Fibroblast of skin of abdomen (primary cell): ENCODE measurements around the gene MEOX2.

ENCODE experiments used
- DNase-seq: peaks from one replicate; pipeline ENCODE4 v3.0.0-alpha.2; 2013

The MEOX2 gene

GRCh38 chr7:15610503-15610902 lies 76.0 kb downstream of the MEOX2 start:
- DNase-seq, result no peak

- no peak for DNase-seq
These were observed 77.2 kb downstream of the MEOX2 start for GRCh38 chr7:15609287-15609686.

DNA sequence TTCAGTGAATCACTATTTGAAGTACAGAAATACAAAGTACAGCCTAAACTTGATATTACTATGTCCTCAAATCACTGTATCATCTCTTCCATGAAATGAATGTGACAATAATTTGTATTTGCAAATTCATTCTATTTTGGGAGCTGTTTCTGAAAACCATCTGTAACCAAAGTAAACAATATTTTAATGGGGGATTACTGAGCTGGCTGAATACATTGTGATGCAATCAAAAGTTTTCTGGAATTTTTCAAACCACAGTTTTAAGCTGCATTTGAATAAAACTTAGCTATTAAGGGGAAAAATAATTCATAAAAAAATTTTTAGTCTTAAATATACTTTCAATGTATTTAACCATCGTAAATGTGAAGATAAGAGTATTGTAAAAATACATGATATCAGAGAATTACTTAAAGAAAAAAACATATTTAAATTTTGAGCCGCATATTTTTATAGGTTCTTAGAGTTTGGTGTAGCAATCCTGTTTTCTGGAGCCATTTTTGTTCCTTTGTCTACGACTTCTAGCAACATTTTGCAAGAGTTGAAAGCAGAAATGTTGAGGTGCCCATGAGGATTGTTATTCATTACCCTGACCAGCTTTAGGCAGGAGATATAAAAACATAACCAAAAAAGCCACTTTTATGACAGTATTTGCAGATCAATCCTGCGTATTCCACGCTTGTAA lies 78.8 kb downstream of the MEOX2 start:
- no peak for DNase-seq

DNA sequence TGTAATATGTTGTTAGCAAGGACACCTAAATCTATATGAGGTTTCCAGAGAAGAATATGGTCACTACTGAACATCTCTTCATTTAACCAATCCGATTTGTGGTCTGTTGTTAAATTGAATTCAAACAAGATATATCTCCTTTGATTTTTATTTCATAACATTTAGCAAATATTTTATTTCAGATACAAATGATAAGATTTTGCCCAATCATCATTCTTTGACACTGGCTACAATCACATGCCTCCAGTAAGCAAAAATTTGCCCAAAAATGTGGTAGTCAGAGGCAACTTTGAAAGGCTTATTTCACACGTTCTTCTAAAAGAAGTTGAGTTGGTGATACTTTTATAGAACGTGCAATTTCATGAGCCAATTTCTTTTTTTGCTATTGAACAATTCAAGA lies 79.9 kb downstream of the MEOX2 start:
- DNase-seq, result no peak

GRCh38 chr7:15604166-15604565 lies 82.3 kb downstream of the MEOX2 start:
- no peak for DNase-seq

DNA sequence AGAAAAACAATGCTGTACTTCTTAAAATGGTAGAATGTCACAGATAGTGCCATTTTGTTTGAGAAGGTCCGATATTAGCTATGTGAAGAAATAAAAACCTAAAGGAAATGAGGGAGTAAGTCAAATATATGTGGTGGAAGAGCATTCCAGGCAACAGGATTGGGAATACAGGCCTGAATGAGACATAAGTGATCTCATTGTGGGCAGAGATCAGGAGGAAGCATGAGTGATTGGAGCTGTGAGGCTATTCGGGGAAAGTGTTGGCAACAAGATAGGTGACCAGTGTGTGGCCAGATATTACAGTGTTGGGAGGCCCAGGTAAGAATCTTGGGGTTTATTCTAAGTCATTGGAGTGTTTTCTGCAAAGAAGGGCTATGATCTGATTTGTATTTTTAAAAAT lies 83.4 kb downstream of the MEOX2 start:
- peak; percentile 37 for DNase-seq

- peak; percentile 34 for DNase-seq
These were observed 84.2 kb downstream of the MEOX2 start for GRCh38 chr7:15602236-15602635.

GRCh38 chr7:15601175-15601574 lies 85.3 kb downstream of the MEOX2 start:
- no peak for DNase-seq

DNA sequence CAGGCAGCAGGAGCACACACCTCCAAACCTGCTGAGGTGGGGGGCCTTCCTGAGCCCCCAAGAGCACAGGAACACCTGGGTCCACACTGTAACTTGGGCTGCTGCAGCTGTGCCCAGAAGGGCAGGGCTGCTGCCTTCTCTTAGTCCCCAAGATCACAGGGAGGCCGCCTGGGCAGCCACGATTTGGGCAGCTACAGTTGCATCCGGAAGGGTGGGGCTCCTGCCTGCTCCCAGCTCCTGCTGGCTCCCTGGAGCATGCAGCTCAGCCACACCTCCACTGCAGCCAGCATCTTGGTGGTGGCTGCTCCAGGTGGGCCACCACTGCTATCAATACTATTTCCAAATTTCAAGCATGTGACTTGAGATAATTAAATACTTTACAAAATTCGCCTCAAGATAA lies 86.2 kb downstream of the MEOX2 start:
- no peak for DNase-seq

DNA sequence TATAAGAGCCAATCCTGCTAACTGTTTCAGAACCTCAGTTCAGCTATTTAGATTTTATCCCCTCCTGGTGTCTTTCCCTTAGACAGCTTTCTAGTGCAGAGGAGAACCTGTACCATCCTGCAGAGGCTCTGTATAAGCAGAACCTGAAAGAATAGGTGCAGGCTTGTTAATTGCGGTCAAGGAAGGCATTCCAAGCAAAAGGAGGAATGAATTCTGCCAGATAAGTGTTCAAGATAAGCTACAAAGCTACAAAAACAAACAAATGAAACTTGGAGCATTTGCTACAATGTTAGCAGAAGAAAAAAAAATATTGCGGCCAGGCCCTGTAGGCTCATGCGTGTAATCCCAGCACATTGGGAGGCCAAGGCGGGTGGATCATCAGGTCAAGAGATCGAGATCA lies 92.0 kb downstream of the MEOX2 start:
- no peak for DNase-seq

GRCh38 chr7:15593382-15593781 lies 93.1 kb downstream of the MEOX2 start:
- DNase-seq, result no peak

GRCh38 chr7:15586266-15586665 lies 100.2 kb downstream of the MEOX2 start:
- no peak for DNase-seq

DNA sequence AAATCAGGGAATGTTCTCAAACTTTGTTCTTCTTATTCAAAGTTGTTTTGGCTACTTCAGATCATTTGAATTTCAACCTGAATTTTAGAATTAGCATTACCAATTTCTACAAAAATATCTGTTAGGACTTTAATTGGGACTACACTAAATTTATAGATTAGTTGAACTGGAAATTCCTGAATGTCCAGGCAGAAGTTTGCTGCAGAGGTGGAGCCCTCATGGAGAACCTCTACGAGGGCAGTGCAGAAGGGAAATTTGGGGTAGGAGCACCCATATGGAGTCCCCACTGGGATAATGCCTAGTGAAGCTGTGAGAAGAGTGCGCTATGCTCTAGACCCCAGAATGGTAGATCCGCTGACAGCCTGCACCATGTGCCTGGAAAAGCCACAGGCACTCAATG lies 101.9 kb downstream of the MEOX2 start:
- no peak for DNase-seq

DNA sequence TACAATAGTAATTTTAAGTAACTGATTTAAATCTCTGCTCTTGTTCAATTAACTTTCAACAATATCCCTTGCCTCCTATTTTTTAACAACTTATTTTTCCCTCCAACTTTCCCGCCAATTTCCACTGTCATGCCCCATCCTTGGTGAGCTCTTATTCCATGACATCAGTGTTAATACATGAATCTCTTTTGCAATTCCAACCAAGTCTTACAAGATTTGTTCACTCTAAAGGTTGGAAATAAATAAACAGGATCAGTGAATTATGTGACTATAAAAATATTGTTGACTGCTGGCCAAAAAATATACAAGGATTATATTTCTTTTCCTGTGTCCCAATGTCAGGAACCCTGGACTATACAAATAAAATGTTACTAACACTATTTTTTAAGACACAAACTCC lies 103.7 kb downstream of the MEOX2 start:
- DNase-seq, result no peak

- DNase-seq, result no peak
These were observed 105.0 kb downstream of the MEOX2 start for GRCh38 chr7:15581352-15581951.

GRCh38 chr7:15580604-15581351 lies 105.7 kb downstream of the MEOX2 start:
- DNase-seq, result no peak

DNA sequence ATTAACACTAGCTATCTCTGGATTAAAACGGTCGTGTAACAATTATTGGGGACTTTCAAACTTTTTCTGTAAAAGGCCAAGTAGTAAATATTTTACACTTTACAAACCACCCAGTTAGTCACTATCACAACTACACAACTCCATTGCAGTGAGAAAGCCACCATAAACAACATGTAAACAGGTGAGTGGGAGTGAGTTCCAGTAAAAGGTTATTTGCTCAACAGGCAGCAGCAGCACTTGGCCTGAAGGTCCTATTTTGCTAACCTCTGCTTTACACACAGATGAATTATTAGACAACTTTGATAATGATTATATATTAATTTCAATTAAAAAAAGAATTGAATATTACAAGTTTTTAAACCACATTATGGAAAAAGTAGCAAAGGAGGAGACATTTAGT lies 108.9 kb downstream of the MEOX2 start:
- DNase-seq, result no peak

DNA sequence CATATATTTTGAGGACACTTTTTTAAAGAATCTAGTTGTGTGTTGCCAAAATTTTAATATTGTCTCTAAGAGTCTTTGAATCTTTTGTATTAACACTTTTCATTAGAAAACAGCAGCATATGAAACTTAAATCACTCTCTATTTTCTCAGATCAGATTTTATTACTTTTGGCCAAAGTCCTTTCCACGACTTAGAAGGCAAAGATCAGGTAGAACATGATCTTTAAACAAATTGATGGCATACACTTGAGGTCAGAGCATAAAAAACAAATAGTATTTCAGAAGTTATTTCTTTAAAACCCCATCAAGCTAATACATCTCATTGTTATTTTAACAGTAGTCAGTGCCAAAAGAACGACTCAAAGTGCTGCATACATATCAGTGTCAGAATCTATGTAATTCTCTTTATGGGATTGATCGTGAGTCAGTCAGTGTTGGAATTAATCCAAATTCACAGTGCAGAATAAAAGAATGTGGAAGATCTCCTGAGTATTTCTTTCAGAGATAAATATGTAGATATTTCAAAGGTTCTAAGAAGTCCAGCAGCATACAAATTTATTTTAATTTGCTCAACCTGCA lies 115.1 kb downstream of the MEOX2 start:
- peak; percentile 73 for DNase-seq

DNA sequence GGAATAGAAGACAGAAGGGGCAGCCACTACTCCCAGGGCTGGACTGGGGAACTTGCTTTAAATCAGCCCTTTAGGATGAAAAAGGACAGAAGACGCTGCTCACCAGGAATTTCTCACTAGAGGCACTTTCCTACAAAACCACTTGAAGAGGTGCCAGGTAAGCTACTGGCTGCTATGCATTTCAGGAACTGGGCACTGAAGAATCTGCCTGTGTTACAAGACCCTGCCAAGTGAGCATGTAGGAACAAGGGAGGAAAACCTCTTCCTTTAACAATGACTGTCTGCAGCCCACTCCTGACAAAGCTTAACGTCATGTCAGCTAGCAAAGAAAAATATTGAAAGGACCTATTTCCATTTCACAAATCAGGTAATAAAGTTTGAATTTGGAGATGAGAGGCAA lies 118.8 kb downstream of the MEOX2 start:
- DNase-seq, result no peak

DNA sequence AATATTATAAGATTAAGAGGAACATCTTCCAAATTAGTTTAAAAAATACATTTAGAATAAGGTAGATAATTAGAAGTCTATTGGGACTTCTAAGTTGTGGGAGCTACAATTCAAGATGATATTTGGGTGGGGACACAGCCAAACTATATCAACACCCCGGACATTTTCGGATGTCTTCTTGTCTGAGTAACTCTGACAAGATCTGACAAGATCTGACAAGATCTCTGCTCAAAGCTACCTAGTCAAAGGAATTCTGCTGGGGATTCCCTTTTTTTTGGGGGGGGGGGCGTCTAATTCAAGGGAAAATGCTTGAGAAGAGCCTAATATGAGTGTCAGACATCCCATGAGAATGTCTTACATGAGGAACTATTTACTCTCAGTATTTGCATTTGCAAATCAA lies 119.4 kb downstream of the MEOX2 start:
- DNase-seq, result no peak

GRCh38 chr7:15566476-15566875 lies 120.0 kb downstream of the MEOX2 start:
- no peak for DNase-seq

DNA sequence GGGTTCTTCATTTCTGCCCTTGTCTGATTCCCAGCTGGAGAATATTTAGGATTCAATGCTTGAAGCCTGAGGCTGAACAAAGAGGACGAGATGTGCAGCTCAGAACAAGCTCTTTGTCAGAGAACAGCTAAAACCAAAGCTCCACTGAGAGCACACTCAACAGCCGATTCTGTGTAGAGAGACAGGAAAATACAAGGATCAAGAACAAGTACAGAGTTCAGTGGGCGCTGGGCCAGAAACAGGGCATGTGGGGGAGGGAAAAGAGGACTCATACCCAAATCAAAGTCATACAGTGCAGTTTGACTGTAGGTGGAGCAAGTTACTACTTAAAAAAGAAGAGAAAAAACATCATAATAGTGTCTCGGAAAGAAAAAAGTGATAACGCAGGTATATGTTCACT lies 124.6 kb downstream of the MEOX2 start, which contains the start of gene AGMO:
Gene AGMO, minus strand, starts transcription at position 181 of the 400 bp plus-strand sequence.
- peak; percentile 12 for DNase-seq
